SU-DHL-6 (cell line): Measurements from ENCODE around the gene MT1X.

ENCODE experiments used
- H2AFZ ChIP-seq: fragments of 200-600 bp; sonication (generic); 2 replicates; pipeline ENCODE4 v1.6.1; 2014; ENCODE audit warnings: low read depth, mild to moderate bottlenecking, moderate library complexity, mixed read lengths, antibody characterized with exemption, low read length; ENCODE audit not compliant: severe bottlenecking
- H3F3A ChIP-seq: fragments of 200-600 bp; shearing (Covaris generic); 2 replicates; pipeline ENCODE4 v1.6.0; 2016; ENCODE audit warnings: antibody characterized with exemption, mild to moderate bottlenecking; ENCODE audit not compliant: insufficient read depth
- H3K27ac ChIP-seq: fragments of 200-600 bp; sonication (generic); 2 replicates; pipeline ENCODE4 v1.5.1; 2016; ENCODE audit warnings: low read depth, mild to moderate bottlenecking, low read length, moderate library complexity, mixed read lengths
- H3K27me3 ChIP-seq: fragments of 200-600 bp; sonication (generic), shearing (Covaris generic); 2 replicates; pipeline ENCODE4 v1.6.0; 2014; ENCODE audit warnings: mild to moderate bottlenecking, low read length
- H3K36me3 ChIP-seq: fragments of 200-600 bp; sonication (generic); 2 replicates; pipeline ENCODE4 v1.6.1; 2014; ENCODE audit warnings: mild to moderate bottlenecking, low read length, mixed read lengths
- H3K4me2 ChIP-seq: fragments of 300-600, 200-600 bp; shearing (Covaris generic), sonication (generic); 2 replicates; pipeline ENCODE4 v1.6.0; 2014; ENCODE audit warnings: low read length, low read depth, mild to moderate bottlenecking; ENCODE audit not compliant: poor library complexity, severe bottlenecking
- H3K4me3 ChIP-seq: fragments of 200-600 bp; sonication (generic); 2 replicates; pipeline ENCODE4 v1.5.1; 2014; ENCODE audit warnings: antibody characterized with exemption, low read length, mild to moderate bottlenecking, mixed read lengths; ENCODE audit not compliant: insufficient read depth, poor library complexity, severe bottlenecking
- H3K79me2 ChIP-seq: fragments of 200-600 bp; sonication (generic); 2 replicates; pipeline ENCODE4 v1.6.1; 2014; ENCODE audit warnings: mild to moderate bottlenecking, low read length, moderate library complexity; ENCODE audit not compliant: insufficient read depth
- H3K9ac ChIP-seq: fragments of 200-600 bp; sonication (generic); 2 replicates; pipeline ENCODE4 v1.7.0; 2014; ENCODE audit warnings: mild to moderate bottlenecking, low read length
- H3K9me2 ChIP-seq: fragments of 200-600 bp; sonication (generic); replicated peaks from 2 replicates; pipeline ENCODE4 v1.6.1; 2014; ENCODE audit warnings: low read length; ENCODE audit not compliant: insufficient read depth
- H3K9me3 ChIP-seq: fragments of 200-600 bp; sonication (generic); 2 replicates; pipeline ENCODE4 v1.6.1; 2014; ENCODE audit warnings: low read length, mixed read lengths; ENCODE audit not compliant: insufficient read depth
- H4K20me1 ChIP-seq: fragments of 200-600 bp; sonication (generic); 2 replicates; pipeline ENCODE4 v1.6.1; 2014; ENCODE audit warnings: low read depth, mild to moderate bottlenecking, antibody characterized with exemption, low read length, moderate library complexity, mixed read lengths
- CTCF ChIP-seq: fragments of 200-600 bp; sonication (generic); IDR thresholded peaks from one replicate; pipeline ENCODE4 v1.5.1; 2017; ENCODE audit warnings: antibody characterized with exemption, mild to moderate bottlenecking, low read length, moderate library complexity; ENCODE audit not compliant: insufficient read depth, poor library complexity, severe bottlenecking
- EZH2phosphoT487 ChIP-seq: fragments of 200-600 bp; sonication (generic), shearing (Covaris generic); conservative IDR thresholded peaks from 2 replicates; pipeline ENCODE4 v1.6.1; 2018; ENCODE audit warnings: mild to moderate bottlenecking, antibody characterized with exemption, low read length, moderate library complexity, mixed read lengths

The MT1X gene

DNA sequence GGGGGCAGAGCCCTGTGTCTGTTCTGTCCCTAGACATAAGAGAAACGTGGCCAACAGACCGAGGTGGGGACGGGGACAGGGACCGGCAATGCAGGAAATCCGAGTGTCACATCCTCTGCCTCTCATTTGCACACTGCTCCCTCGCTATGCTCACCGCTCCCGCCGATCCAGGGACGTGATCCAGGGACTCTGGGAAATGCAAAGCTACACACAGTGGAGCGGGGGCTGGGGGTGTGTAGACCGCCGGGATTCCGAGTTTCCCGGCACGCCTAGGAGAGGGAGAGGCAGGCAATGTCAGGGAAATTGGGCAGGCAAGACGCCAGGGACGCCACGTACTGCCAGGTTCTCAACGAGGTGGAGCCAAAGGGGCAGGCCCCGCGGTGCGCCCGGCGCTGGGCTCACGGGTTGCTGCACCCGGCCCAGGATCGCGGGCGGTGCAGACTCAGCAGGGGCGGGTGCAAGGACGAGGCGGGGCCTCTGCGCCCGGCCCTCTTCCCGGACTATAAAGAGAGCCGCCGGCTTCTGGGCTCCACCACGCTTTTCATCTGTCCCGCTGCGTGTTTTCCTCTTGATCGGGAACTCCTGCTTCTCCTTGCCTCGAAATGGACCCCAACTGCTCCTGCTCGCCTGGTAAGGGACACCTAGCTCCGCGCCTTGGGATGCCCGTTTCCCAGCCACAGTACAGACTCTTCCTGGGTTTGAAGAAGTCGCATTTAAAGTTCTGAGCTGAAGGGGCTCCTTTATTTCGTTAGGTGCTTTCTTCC, at the start of gene MT1X:
MT1X (plus strand) TSS at position 532 of the 764 bp plus-strand sequence; CDS start at position 603, 71 bp downstream.
- Histone ChIP-seq H3F3A (no peaks in the 10 kb centered on the region), H2AFZ (peak within 1 kb of the TSS; percentile 78), H3K9me2 (no peaks in the 10 kb centered on the region), H4K20me1 (no peaks in the 10 kb centered on the region), H3K4me2 (peak within 1 kb of the TSS; percentile 70), H3K27ac (no peak within 1 kb of the TSS), H3K9ac (peak within 1 kb of the TSS; percentile 57), H3K4me3 (peak within 1 kb of the TSS; percentile 51), H3K79me2 (no peaks in the 10 kb centered on the region), H3K27me3 (no peaks in the 10 kb centered on the region), H3K36me3 (no peaks in the 10 kb centered on the region), H3K9me3 (no peaks in the 10 kb centered on the region)
- TF ChIP-seq CTCF (no peak), EZH2phosphoT487 (no peak)

- H3K4me2 ChIP-seq, result no peak overlapping the region
- no peaks in the 10 kb centered on the region for H3K36me3 ChIP-seq
- no peak overlapping the region for H2AFZ ChIP-seq
- no peaks in the 10 kb centered on the region for H3K9me3 ChIP-seq
- H3K27me3 ChIP-seq, result no peaks in the 10 kb centered on the region
- no peak overlapping the region for H3K4me3 ChIP-seq
- no peaks in the 10 kb centered on the region for H4K20me1 ChIP-seq
- no peak overlapping the region for H3K9ac ChIP-seq
- H3F3A ChIP-seq, result no peaks in the 10 kb centered on the region
- H3K79me2 ChIP-seq, result no peaks in the 10 kb centered on the region
- no peak for TF ChIP-seq EZH2phosphoT487
- no peak for TF ChIP-seq CTCF
- H3K27ac ChIP-seq, result no peak overlapping the region
- H3K9me2 ChIP-seq, result no peaks in the 10 kb centered on the region
Observed at GRCh38 chr16:56632848-56633365, 49.4 kb upstream of the MT1X start.

DNA sequence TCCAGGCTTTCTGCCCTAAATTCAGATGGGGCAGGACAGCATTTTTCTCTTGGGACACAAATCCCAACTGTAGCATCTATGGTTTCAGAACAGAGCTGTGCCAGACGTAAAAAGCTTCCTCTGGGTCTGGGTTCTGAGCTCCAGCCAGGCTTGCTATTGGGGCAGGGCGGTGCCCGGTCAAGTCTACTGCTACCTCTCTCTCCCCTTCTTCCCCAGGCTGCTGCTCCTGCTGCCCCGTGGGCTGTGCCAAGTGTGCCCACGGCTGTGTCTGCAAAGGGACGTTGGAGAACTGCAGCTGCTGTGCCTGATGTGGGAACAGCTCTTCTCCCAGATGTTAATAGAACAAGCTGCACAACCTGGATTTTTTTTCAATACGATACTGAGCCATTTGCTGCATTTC, 48.7 kb upstream of the MT1X start:
- Histone ChIP-seq H3K9me2 (no peaks in the 10 kb centered on the region), H3K27ac (no peak overlapping the region), H3K9ac (no peak overlapping the region), H3K36me3 (no peaks in the 10 kb centered on the region), H3F3A (no peaks in the 10 kb centered on the region), H3K4me2 (no peak overlapping the region), H3K27me3 (no peaks in the 10 kb centered on the region), H3K4me3 (no peak overlapping the region), H3K9me3 (no peaks in the 10 kb centered on the region), H2AFZ (no peak overlapping the region), H4K20me1 (no peaks in the 10 kb centered on the region), H3K79me2 (no peaks in the 10 kb centered on the region)
- TF ChIP-seq CTCF (no peak), EZH2phosphoT487 (no peak)
